ENCODE measurements around the gene MYPOP. TPM values are rescaled to one million over a fixed set of nuclear protein-coding genes. Genes with fewer than 3 reads are reported as not detected.
"Not testable (repeated sequence)": the region's sequence is repeated elsewhere in the genome, so short reads cannot be mapped to it uniquely, and the experiment has no call there.

The MYPOP gene
- total and polyA plus RNA-seq, 2 donors = 1.8 to 9.1 TPM

GRCh38 chr19:45872095-45872919, 30.1 kb downstream of the MYPOP start:
- no peak for DNase-seq (ENCODE audit: low read depth in 6 of 9, low spot score in 9 of 9)
- Histone ChIP-seq H3K4me1 (ENCODE audit: control insufficient read depth in 2 of 2, insufficient read depth in 2 of 2, low read length in 2 of 2) (peaks cover 6 to 17% of the 10 kb centered on the region in 2 donors), H3K36me3 (ENCODE audit: control insufficient read depth in 2 of 2, insufficient read depth in 2 of 2, low read length in 1 of 2) (no peaks in the 10 kb centered on the region), H3K4me3 (ENCODE audit: low read length in 2 of 2) (no peak overlapping the region), H3K27me3 (ENCODE audit: control insufficient read depth in 2 of 2, insufficient read depth in 1 of 2, low read length in 1 of 2) (peaks cover 4 to 41% of the 10 kb centered on the region in 2 donors), H3K9me3 (ENCODE audit: control insufficient read depth in 2 of 2, insufficient read depth in 1 of 2, low read length in 1 of 2) (no peaks in the 10 kb centered on the region), H3K27ac (ENCODE audit: low read depth in 1 of 2, low read length in 1 of 2) (no peak overlapping the region)
- WGBS = 97% methylated on average over 34 of the region's 34 CpGs

GRCh38 chr19:45870798-45871197, 31.6 kb downstream of the MYPOP start:
- no peak for DNase-seq (ENCODE audit: low read depth in 6 of 9, low spot score in 9 of 9)
- H3K4me3 ChIP-seq (ENCODE audit: low read length in 2 of 2) = no peak overlapping the region
- no peaks in the 10 kb centered on the region for H3K9me3 ChIP-seq (ENCODE audit: control insufficient read depth in 2 of 2, insufficient read depth in 1 of 2, low read length in 1 of 2)
- no peaks in the 10 kb centered on the region for H3K36me3 ChIP-seq (ENCODE audit: control insufficient read depth in 2 of 2, insufficient read depth in 2 of 2, low read length in 1 of 2)
- H3K4me1 ChIP-seq (ENCODE audit: control insufficient read depth in 2 of 2, insufficient read depth in 2 of 2, low read length in 2 of 2) = peaks cover 0 to 3% of the 10 kb centered on the region in 2 donors
- H3K27ac ChIP-seq (ENCODE audit: low read depth in 1 of 2, low read length in 1 of 2) = no peak overlapping the region
- H3K27me3 ChIP-seq (ENCODE audit: control insufficient read depth in 2 of 2, insufficient read depth in 1 of 2, low read length in 1 of 2) = peaks cover 8 to 40% of the 10 kb centered on the region in 2 donors
- 91% methylated on average over 5 of the region's 5 CpGs for WGBS

GRCh38 chr19:45867241-45867640, 35.2 kb downstream of the MYPOP start:
- DNase-seq (ENCODE audit: low read depth in 6 of 9, low spot score in 9 of 9); H3K4me3 ChIP-seq (ENCODE audit: low read length in 2 of 2); H3K27ac ChIP-seq (ENCODE audit: low read depth in 1 of 2, low read length in 1 of 2); H3K36me3 ChIP-seq (ENCODE audit: control insufficient read depth in 2 of 2, insufficient read depth in 2 of 2, low read length in 1 of 2); H3K9me3 ChIP-seq (ENCODE audit: control insufficient read depth in 2 of 2, insufficient read depth in 1 of 2, low read length in 1 of 2): not testable (repeated sequence)
- Histone ChIP-seq H3K27me3 (ENCODE audit: control insufficient read depth in 2 of 2, insufficient read depth in 1 of 2, low read length in 1 of 2) (peaks cover 28 to 48% of the 10 kb centered on the region in 2 donors), H3K4me1 (ENCODE audit: control insufficient read depth in 2 of 2, insufficient read depth in 2 of 2, low read length in 2 of 2) (peaks cover 0 to 10% of the 10 kb centered on the region in 2 donors)
- WGBS = 94% methylated on average over 4 of the region's 4 CpGs

DNA sequence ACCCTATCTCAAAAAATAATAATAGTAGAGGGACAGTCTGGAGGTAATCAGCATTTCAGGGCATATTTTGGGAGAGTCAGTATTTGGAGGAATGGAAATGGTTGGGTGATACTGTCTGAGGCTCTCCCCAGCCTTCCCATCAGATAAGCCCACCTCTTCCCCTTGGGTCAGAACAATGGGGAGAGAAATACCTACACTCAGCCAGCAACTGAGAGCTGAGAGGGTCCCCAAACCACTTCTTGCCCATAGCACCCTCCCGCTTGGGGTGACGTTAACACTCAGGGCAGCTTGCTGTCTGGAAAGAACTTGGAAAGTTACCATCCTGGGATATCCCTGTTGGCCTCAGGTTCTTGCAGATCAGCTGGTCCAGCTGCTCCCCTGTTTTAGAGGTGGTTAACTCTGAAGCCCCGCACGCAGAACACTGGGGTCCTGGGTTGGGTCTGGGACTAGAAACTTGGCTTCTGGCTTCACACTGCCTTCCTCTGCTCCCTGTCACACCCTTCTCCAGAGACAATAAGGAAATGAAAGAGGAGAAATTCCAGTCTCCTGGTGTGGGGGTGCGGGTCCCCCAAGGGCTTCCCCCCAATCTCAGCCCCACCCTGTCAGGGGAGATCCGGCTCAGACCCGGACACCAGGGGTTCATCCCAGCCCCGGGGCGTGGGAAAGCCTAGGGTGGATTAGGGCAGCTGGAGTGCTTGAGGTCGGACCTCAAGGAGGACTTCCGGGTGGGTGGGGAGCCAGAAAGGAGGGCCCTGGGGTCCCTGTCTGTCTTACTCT, 35.8 kb downstream of the MYPOP start:
- H3K4me3 ChIP-seq (ENCODE audit: low read length in 2 of 2) = no peak overlapping the region
- 91% methylated on average over 11 of the region's 11 CpGs for WGBS
- H3K4me1 ChIP-seq (ENCODE audit: control insufficient read depth in 2 of 2, insufficient read depth in 2 of 2, low read length in 2 of 2) = peaks cover 0 to 12% of the 10 kb centered on the region in 2 donors
- H3K9me3 ChIP-seq (ENCODE audit: control insufficient read depth in 2 of 2, insufficient read depth in 1 of 2, low read length in 1 of 2) = no peaks in the 10 kb centered on the region
- H3K36me3 ChIP-seq (ENCODE audit: control insufficient read depth in 2 of 2, insufficient read depth in 2 of 2, low read length in 1 of 2) = no peaks in the 10 kb centered on the region
- no peak for DNase-seq (ENCODE audit: low read depth in 6 of 9, low spot score in 9 of 9)
- no peak overlapping the region for H3K27ac ChIP-seq (ENCODE audit: low read depth in 1 of 2, low read length in 1 of 2)
- H3K27me3 ChIP-seq (ENCODE audit: control insufficient read depth in 2 of 2, insufficient read depth in 1 of 2, low read length in 1 of 2) = peaks cover 28 to 48% of the 10 kb centered on the region in 2 donors

GRCh38 chr19:45865269-45865948, 37.0 kb downstream of the MYPOP start:
- Histone ChIP-seq H3K27ac (ENCODE audit: low read depth in 1 of 2, low read length in 1 of 2) (no peak overlapping the region), H3K4me3 (ENCODE audit: low read length in 2 of 2) (no peak overlapping the region), H3K4me1 (ENCODE audit: control insufficient read depth in 2 of 2, insufficient read depth in 2 of 2, low read length in 2 of 2) (peaks cover 0 to 12% of the 10 kb centered on the region in 2 donors), H3K27me3 (ENCODE audit: control insufficient read depth in 2 of 2, insufficient read depth in 1 of 2, low read length in 1 of 2) (peaks cover 28 to 45% of the 10 kb centered on the region in 2 donors), H3K9me3 (ENCODE audit: control insufficient read depth in 2 of 2, insufficient read depth in 1 of 2, low read length in 1 of 2) (no peaks in the 10 kb centered on the region), H3K36me3 (ENCODE audit: control insufficient read depth in 2 of 2, insufficient read depth in 2 of 2, low read length in 1 of 2) (peaks cover 0 to 5% of the 10 kb centered on the region in 2 donors)
- no peak for DNase-seq (ENCODE audit: low read depth in 6 of 9, low spot score in 9 of 9)
- 94% methylated on average over 9 of the region's 9 CpGs for WGBS

DNA sequence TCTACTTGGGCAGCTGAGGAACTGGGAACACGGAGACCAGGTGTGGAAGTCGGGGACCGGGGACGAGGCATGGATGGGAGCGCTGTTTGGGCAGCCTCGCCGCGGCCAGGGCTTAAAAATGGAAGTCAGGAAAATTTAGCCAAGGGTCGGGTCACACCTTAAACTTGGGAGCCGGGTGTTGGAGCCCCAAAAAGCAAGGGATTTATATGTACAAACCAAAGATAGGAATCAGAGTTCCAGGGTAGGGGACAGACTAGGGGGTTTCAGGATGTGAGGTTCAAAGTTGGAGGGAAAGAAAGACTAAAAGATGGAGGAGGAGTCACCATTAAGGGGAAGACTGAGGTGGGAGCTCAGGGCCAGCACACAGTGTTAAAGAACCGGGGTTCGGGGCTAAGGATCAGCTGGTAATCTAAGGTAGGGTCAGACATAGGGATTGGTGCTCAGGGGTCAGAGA, 37.8 kb downstream of the MYPOP start:
- DNase-seq (ENCODE audit: low read depth in 6 of 9, low spot score in 9 of 9) = no peak
- Histone ChIP-seq H3K9me3 (ENCODE audit: control insufficient read depth in 2 of 2, insufficient read depth in 1 of 2, low read length in 1 of 2) (no peaks in the 10 kb centered on the region), H3K27ac (ENCODE audit: low read depth in 1 of 2, low read length in 1 of 2) (no peak overlapping the region), H3K27me3 (ENCODE audit: control insufficient read depth in 2 of 2, insufficient read depth in 1 of 2, low read length in 1 of 2) (peaks cover 28 to 45% of the 10 kb centered on the region in 2 donors), H3K4me1 (ENCODE audit: control insufficient read depth in 2 of 2, insufficient read depth in 2 of 2, low read length in 2 of 2) (peaks cover 0 to 12% of the 10 kb centered on the region in 2 donors), H3K4me3 (ENCODE audit: low read length in 2 of 2) (no peak overlapping the region), H3K36me3 (ENCODE audit: control insufficient read depth in 2 of 2, insufficient read depth in 2 of 2, low read length in 1 of 2) (peaks cover 3 to 9% of the 10 kb centered on the region in 2 donors)
- WGBS = 55% methylated on average over 12 of the region's 12 CpGs

DNA sequence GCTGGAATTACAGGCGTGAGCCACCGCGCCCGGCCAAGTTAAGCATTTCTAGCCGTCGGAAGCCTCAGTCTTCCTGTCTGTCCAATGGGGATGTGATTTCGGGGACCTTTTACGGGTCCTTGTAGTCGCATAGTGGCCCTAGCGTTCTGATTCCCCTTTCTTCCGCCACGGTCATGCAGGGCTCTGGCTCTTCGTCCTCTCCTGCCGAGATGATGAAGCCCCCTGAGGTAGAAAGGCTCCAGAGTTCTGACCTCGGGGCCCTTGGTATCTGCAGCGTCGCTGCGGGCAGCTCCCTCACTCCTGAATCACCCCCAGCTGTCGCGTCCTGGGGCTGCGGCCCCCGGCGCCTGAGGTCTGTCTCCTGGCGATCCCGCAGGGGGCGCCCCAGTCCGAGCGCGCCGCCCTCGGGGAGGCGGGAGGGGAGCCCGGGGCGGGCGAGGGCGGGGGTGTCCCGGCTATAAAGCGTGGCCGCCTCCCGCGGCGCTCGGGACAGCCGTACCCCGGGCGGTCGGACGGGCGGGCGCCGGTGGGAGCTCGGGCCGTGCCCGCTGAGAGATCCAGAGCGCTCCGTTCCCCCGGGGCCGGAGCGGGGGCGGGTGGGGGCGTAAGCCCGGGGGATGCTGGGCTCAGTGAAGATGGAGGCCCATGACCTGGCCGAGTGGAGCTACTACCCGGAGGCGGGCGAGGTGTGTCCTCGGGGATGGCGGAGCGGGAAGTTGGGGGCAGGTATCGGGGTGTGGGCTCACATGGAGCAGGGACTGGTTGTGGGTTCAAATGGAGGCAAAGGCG, 38.4 kb downstream of the MYPOP start, which contains the start of gene FOXA3:
Gene FOXA3 (plus strand): TSS at position 487 of the 789 bp plus-strand sequence. CDS start 131 bp downstream, at position 618.
- H3K27ac ChIP-seq (ENCODE audit: low read depth in 1 of 2, low read length in 1 of 2) = no peak within 1 kb of the TSS
- WGBS = 5% methylated on average over 71 of the region's 71 CpGs

DNA sequence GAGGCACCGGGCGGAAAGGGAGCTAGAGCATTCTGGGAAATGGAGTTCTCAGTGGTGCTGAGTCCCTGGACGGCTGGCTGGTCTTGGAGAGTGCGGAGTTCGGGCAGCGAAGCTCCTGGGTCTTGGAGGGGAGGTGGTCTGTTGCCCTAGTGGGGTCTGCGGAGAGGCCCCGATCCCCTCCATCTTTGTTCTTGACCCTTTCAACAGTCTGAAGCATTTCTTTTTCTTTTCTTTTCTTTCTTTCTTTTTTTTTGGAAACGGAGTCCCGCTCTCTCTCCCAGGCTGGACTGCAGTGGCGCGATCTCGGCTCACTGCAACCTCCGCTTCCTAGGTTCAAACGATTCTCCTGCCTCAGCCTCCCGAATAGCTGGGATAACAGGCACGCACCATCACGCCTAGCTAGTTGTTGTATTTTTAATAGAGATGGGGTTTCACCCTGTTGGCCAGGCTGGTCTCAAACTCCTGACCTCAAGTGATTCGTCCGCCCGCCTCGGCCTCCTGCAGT, 39.0 kb downstream of the MYPOP start:
- Histone ChIP-seq H3K4me3 (ENCODE audit: low read length in 2 of 2) (peak overlapping the region; percentile 34 to 66), H3K36me3 (ENCODE audit: control insufficient read depth in 2 of 2, insufficient read depth in 2 of 2, low read length in 1 of 2) (peaks cover 11 to 18% of the 10 kb centered on the region in 2 donors), H3K9me3 (ENCODE audit: control insufficient read depth in 2 of 2, insufficient read depth in 1 of 2, low read length in 1 of 2) (no peaks in the 10 kb centered on the region), H3K4me1 (ENCODE audit: control insufficient read depth in 2 of 2, insufficient read depth in 2 of 2, low read length in 2 of 2) (peaks cover 0 to 12% of the 10 kb centered on the region in 2 donors), H3K27me3 (ENCODE audit: control insufficient read depth in 2 of 2, insufficient read depth in 1 of 2, low read length in 1 of 2) (peaks cover 28 to 42% of the 10 kb centered on the region in 2 donors), H3K27ac (ENCODE audit: low read depth in 1 of 2, low read length in 1 of 2) (no peak overlapping the region)
- WGBS = 5% methylated on average over 22 of the region's 22 CpGs
- no peak for DNase-seq (ENCODE audit: low read depth in 6 of 9, low spot score in 9 of 9)

More for the DNA sequence above, 38.4 kb downstream of the MYPOP start, which contains the start of gene FOXA3:
- H3K9me3 ChIP-seq (ENCODE audit: control insufficient read depth in 2 of 2, insufficient read depth in 1 of 2, low read length in 1 of 2) = no peaks in the 10 kb centered on the region
- H3K27me3 ChIP-seq (ENCODE audit: control insufficient read depth in 2 of 2, insufficient read depth in 1 of 2, low read length in 1 of 2) = peaks cover 28 to 45% of the 10 kb centered on the region in 2 donors
- DNase-seq (ENCODE audit: low read depth in 6 of 9, low spot score in 9 of 9) = peak in 2 of 9 donors; percentile 28 to 41
- H3K4me1 ChIP-seq (ENCODE audit: control insufficient read depth in 2 of 2, insufficient read depth in 2 of 2, low read length in 2 of 2) = peaks cover 0 to 12% of the 10 kb centered on the region in 2 donors
- H3K36me3 ChIP-seq (ENCODE audit: control insufficient read depth in 2 of 2, insufficient read depth in 2 of 2, low read length in 1 of 2) = peaks cover 8 to 13% of the 10 kb centered on the region in 2 donors
- H3K4me3 ChIP-seq (ENCODE audit: low read length in 2 of 2) = peak within 1 kb of the TSS; percentile 34 to 66
